Endodermal cell (in vitro differentiated cells): ENCODE results near the gene TCF7L2. TPM values are rescaled to one million over a fixed set of nuclear protein-coding genes. Genes with fewer than 3 reads are reported as not detected.

ENCODE experiments used
- DNase-seq: peaks from one replicate; pipeline ENCODE4 v3.0.0-alpha.2; 2017
- H3K27ac ChIP-seq: 2 replicates; pipeline ENCODE4 v1.5.1; 2013; ENCODE audit warnings: mild to moderate bottlenecking, low read depth, low read length, moderate library complexity
- H3K27me3 ChIP-seq: 2 replicates; pipeline ENCODE4 v1.6.1; 2013; ENCODE audit warnings: mild to moderate bottlenecking, low read length, moderate library complexity; ENCODE audit not compliant: insufficient read depth, control insufficient read depth, poor library complexity, severe bottlenecking
- H3K36me3 ChIP-seq: 2 replicates; pipeline ENCODE4 v1.7.0; 2013; ENCODE audit warnings: mild to moderate bottlenecking, low read length, moderate library complexity; ENCODE audit not compliant: control insufficient read depth, insufficient read depth
- H3K4me1 ChIP-seq: one replicate; pipeline ENCODE4 v1.7.0; 2013; ENCODE audit warnings: low read length; ENCODE audit not compliant: control insufficient read depth, insufficient read depth
- H3K4me3 ChIP-seq: 2 replicates; pipeline ENCODE4 v1.5.1; 2013; ENCODE audit warnings: mild to moderate bottlenecking, low read length, moderate library complexity
- H3K9ac ChIP-seq: 2 replicates; pipeline ENCODE4 v1.6.1; 2013; ENCODE audit warnings: mild to moderate bottlenecking, low read length, moderate library complexity; ENCODE audit not compliant: poor library complexity, severe bottlenecking; ENCODE audit errors: extremely low read depth
- H3K9me3 ChIP-seq: 2 replicates; pipeline ENCODE4 v1.6.1; 2013; ENCODE audit warnings: mild to moderate bottlenecking, low read length, moderate library complexity; ENCODE audit not compliant: control insufficient read depth
- H3K27ac Mint-ChIP-seq: 2 replicates; pipeline ENCODE4 v1.8.0; 2020; ENCODE audit warnings: mixed read lengths
- H3K27me3 Mint-ChIP-seq: 2 replicates; pipeline ENCODE4 v1.8.0; 2021; ENCODE audit warnings: mild to moderate bottlenecking, mixed read lengths; ENCODE audit not compliant: insufficient read depth
- H3K36me3 Mint-ChIP-seq: 2 replicates; pipeline ENCODE4 v1.8.0; 2020; ENCODE audit warnings: low read depth, mixed read lengths
- H3K4me1 Mint-ChIP-seq: 2 replicates; pipeline ENCODE4 v1.8.0; 2020; ENCODE audit warnings: mixed read lengths
- H3K4me3 Mint-ChIP-seq: 2 replicates; pipeline ENCODE4 v1.8.0; 2020; ENCODE audit warnings: mild to moderate bottlenecking, moderate library complexity, mixed read lengths
- H3K9me3 Mint-ChIP-seq: 2 replicates; pipeline ENCODE4 v1.8.0; 2020; ENCODE audit warnings: mild to moderate bottlenecking, mixed read lengths
- CTCF ChIP-seq: fragments of 200-600 bp; sonication (generic); conservative IDR thresholded peaks from 2 replicates; pipeline ENCODE4 v1.5.0; 2021; ENCODE audit warnings: antibody characterized with exemption, mild to moderate bottlenecking
- WGBS, 2 experiments: methylation state at CpG; one replicate each; pipeline versions ENCODE4 v1.1.5 to v1.1.7; 2013; ENCODE audit warnings: missing lambda C conversion rate in 2 of 2, mixed read lengths in 1 of 2; ENCODE audit not compliant: insufficient coverage in 1 of 2, insufficient read length in 1 of 2; 5-methylcytosine and 5-hydroxymethylcytosine counted together
- total RNA-seq, 2 donors: library from RNA; stranded (reverse); fragmentation: NEBNext Ultra II Directional in 1 of 2; extraction: Animal tissue kit (Norgen Biotek cat#: 25700) in 1 of 2; gene quantifications; 2 replicates in 1 of 2; 3 replicates in 1 of 2; pipeline ENCODE4 v1.2.1, GENCODE V29; 2021

Gene TCF7L2
- total RNA-seq, 2 donors from 2014 or later = 73.2 to 105 TPM

GRCh38 chr10:113044016-113044755 lies 94.1 kb downstream of the TCF7L2 start:
- Mint-ChIP-seq H3K36me3 (peaks cover 67% of the 10 kb centered on the region), H3K27me3 (no peaks in the 10 kb centered on the region), H3K9me3 (no peaks in the 10 kb centered on the region), H3K27ac (peak overlapping the region; percentile 7), H3K4me1 (peaks cover 57% of the 10 kb centered on the region), H3K4me3 (no peak overlapping the region)
- H3K9me3 ChIP-seq = no peaks in the 10 kb centered on the region
- H3K27ac ChIP-seq = no peak overlapping the region
- no peaks in the 10 kb centered on the region for H3K27me3 ChIP-seq
- no peak for DNase-seq
- H3K9ac ChIP-seq = no peak overlapping the region
- 95 to 96% methylated on average over 8 to 12 of the region's 12 CpGs for WGBS, 2 experiments
- no peak for TF ChIP-seq CTCF
- H3K4me3 ChIP-seq = no peak overlapping the region
- H3K4me1 ChIP-seq = peaks cover 5% of the 10 kb centered on the region
- peaks cover 80% of the 10 kb centered on the region for H3K36me3 ChIP-seq

- TF ChIP-seq CTCF = no peak
- no peak overlapping the region for H3K4me3 Mint-ChIP-seq
- WGBS, 2 experiments = 97 to 100% methylated on average over 3 to 10 of the region's 10 CpGs
These were observed 95.4 kb downstream of the TCF7L2 start for GRCh38 chr10:113045147-113046055.

GRCh38 chr10:113047151-113047550 lies 97.1 kb downstream of the TCF7L2 start:
- H3K27ac ChIP-seq = no peak overlapping the region
- H3K36me3 ChIP-seq = peaks cover 65% of the 10 kb centered on the region
- H3K4me1 ChIP-seq = peaks cover 6% of the 10 kb centered on the region
- Mint-ChIP-seq H3K27me3 (no peaks in the 10 kb centered on the region), H3K4me3 (no peak overlapping the region), H3K36me3 (peaks cover 54% of the 10 kb centered on the region), H3K9me3 (no peaks in the 10 kb centered on the region), H3K4me1 (peaks cover 75% of the 10 kb centered on the region), H3K27ac (no peak overlapping the region)
- H3K4me3 ChIP-seq = no peak overlapping the region
- 100% methylated on average over 1 of the region's 4 CpGs; no CpG with 5 or more reads in 1 of the 2 experiments for WGBS, 2 experiments
- no peaks in the 10 kb centered on the region for H3K9me3 ChIP-seq
- H3K9ac ChIP-seq = no peak overlapping the region
- TF ChIP-seq CTCF = no peak
- no peaks in the 10 kb centered on the region for H3K27me3 ChIP-seq
- no peak for DNase-seq

More at GRCh38 chr10:113045147-113046055, 95.4 kb downstream of the TCF7L2 start:
- peaks cover 5% of the 10 kb centered on the region for H3K4me1 ChIP-seq
- peaks cover 66% of the 10 kb centered on the region for H3K4me1 Mint-ChIP-seq
- DNase-seq = no peak
- peak overlapping the region; percentile 7 for H3K27ac Mint-ChIP-seq
- H3K36me3 Mint-ChIP-seq = peaks cover 63% of the 10 kb centered on the region
- no peak overlapping the region for H3K27ac ChIP-seq
- no peaks in the 10 kb centered on the region for H3K27me3 Mint-ChIP-seq
- no peaks in the 10 kb centered on the region for H3K9me3 ChIP-seq
- no peak overlapping the region for H3K9ac ChIP-seq
- H3K27me3 ChIP-seq = no peaks in the 10 kb centered on the region
- no peak overlapping the region for H3K4me3 ChIP-seq
- H3K9me3 Mint-ChIP-seq = no peaks in the 10 kb centered on the region
- H3K36me3 ChIP-seq = peaks cover 70% of the 10 kb centered on the region
